ENCODE data around the gene ITGB2. TPM values are rescaled to one million over a fixed set of nuclear protein-coding genes. Genes with fewer than 3 reads are reported as not detected.

ITGB2 gene
- total RNA-seq, 1 donor from 2014 or later, result 292 TPM

- no peaks in the 10 kb centered on the region for H3K27me3 Mint-ChIP-seq (ENCODE audit: insufficient read depth)
- no peaks in the 10 kb centered on the region for H3K9me3 Mint-ChIP-seq
- DNase-seq (ENCODE audit: low spot score), result no peak
- H3K4me1 Mint-ChIP-seq (ENCODE audit: low read depth), result peaks cover 31% of the 10 kb centered on the region
- no peak overlapping the region for H3K27ac Mint-ChIP-seq
- peaks cover 44% of the 10 kb centered on the region for H3K36me3 Mint-ChIP-seq (ENCODE audit: low read depth)
- no peak overlapping the region for H3K4me3 Mint-ChIP-seq
- intact Hi-C loops (cut with micrococcal nuclease), result loop anchor here (1.0 kb wide), 1 partner anchor 13 kb away; no protein-coding TSS in a partner anchor
These were observed 65.1 kb downstream of the ITGB2 start for GRCh38 chr21:44855572-44855971.

GRCh38 chr21:44854664-44855446 is 65.8 kb downstream of the ITGB2 start:
- intact Hi-C loops (cut with micrococcal nuclease), result loop anchor here (1.0 kb wide), 1 partner anchor 13 kb away; no protein-coding TSS in a partner anchor
- DNase-seq (ENCODE audit: low spot score), result no peak
- no peaks in the 10 kb centered on the region for H3K27me3 Mint-ChIP-seq (ENCODE audit: insufficient read depth)
- no peak overlapping the region for H3K4me3 Mint-ChIP-seq
- H3K36me3 Mint-ChIP-seq (ENCODE audit: low read depth), result peaks cover 43% of the 10 kb centered on the region
- H3K4me1 Mint-ChIP-seq (ENCODE audit: low read depth), result peaks cover 31% of the 10 kb centered on the region
- peak overlapping the region; percentile 43 for H3K27ac Mint-ChIP-seq
- H3K9me3 Mint-ChIP-seq, result no peaks in the 10 kb centered on the region

GRCh38 chr21:44854391-44854663 is 66.4 kb downstream of the ITGB2 start:
- no peaks in the 10 kb centered on the region for H3K27me3 Mint-ChIP-seq (ENCODE audit: insufficient read depth)
- no peak for DNase-seq (ENCODE audit: low spot score)
- H3K36me3 Mint-ChIP-seq (ENCODE audit: low read depth), result peaks cover 40% of the 10 kb centered on the region
- H3K27ac Mint-ChIP-seq, result peak overlapping the region; percentile 43
- H3K4me1 Mint-ChIP-seq (ENCODE audit: low read depth), result peaks cover 31% of the 10 kb centered on the region
- no peak overlapping the region for H3K4me3 Mint-ChIP-seq
- intact Hi-C loops (cut with micrococcal nuclease), result no loop called here
- H3K9me3 Mint-ChIP-seq, result no peaks in the 10 kb centered on the region

- H3K4me1 Mint-ChIP-seq (ENCODE audit: low read depth), result peaks cover 31% of the 10 kb centered on the region
- intact Hi-C loops (cut with micrococcal nuclease), result no loop called here
- H3K36me3 Mint-ChIP-seq (ENCODE audit: low read depth), result peaks cover 36% of the 10 kb centered on the region
- no peak overlapping the region for H3K4me3 Mint-ChIP-seq
- H3K27ac Mint-ChIP-seq, result peak overlapping the region; percentile 4
- H3K9me3 Mint-ChIP-seq, result no peaks in the 10 kb centered on the region
- DNase-seq (ENCODE audit: low spot score), result no peak
- H3K27me3 Mint-ChIP-seq (ENCODE audit: insufficient read depth), result no peaks in the 10 kb centered on the region
These were observed 66.9 kb downstream of the ITGB2 start for GRCh38 chr21:44853601-44854390.

GRCh38 chr21:44850905-44851657 is 69.6 kb downstream of the ITGB2 start:
- no peaks in the 10 kb centered on the region for H3K9me3 Mint-ChIP-seq
- peaks cover 31% of the 10 kb centered on the region for H3K36me3 Mint-ChIP-seq (ENCODE audit: low read depth)
- peak overlapping the region; percentile 56 for H3K27ac Mint-ChIP-seq
- intact Hi-C loops (cut with micrococcal nuclease), result no loop called here
- DNase-seq (ENCODE audit: low spot score), result no peak
- H3K4me1 Mint-ChIP-seq (ENCODE audit: low read depth), result peaks cover 40% of the 10 kb centered on the region
- no peaks in the 10 kb centered on the region for H3K27me3 Mint-ChIP-seq (ENCODE audit: insufficient read depth)
- no peak overlapping the region for H3K4me3 Mint-ChIP-seq

GRCh38 chr21:44850208-44850800 is 70.4 kb downstream of the ITGB2 start:
- no peak for DNase-seq (ENCODE audit: low spot score)
- Mint-ChIP-seq H3K27ac (no peak overlapping the region), H3K9me3 (no peaks in the 10 kb centered on the region), H3K27me3 (ENCODE audit: insufficient read depth) (no peaks in the 10 kb centered on the region), H3K36me3 (ENCODE audit: low read depth) (peaks cover 28% of the 10 kb centered on the region), H3K4me1 (ENCODE audit: low read depth) (peaks cover 40% of the 10 kb centered on the region), H3K4me3 (no peak overlapping the region)
- intact Hi-C loops (cut with micrococcal nuclease), result no loop called here

GRCh38 chr21:44849616-44850130 is 71.0 kb downstream of the ITGB2 start:
- no peak for DNase-seq (ENCODE audit: low spot score)
- Mint-ChIP-seq H3K27me3 (ENCODE audit: insufficient read depth) (no peaks in the 10 kb centered on the region), H3K27ac (no peak overlapping the region), H3K4me3 (no peak overlapping the region), H3K36me3 (ENCODE audit: low read depth) (peaks cover 23% of the 10 kb centered on the region), H3K9me3 (no peaks in the 10 kb centered on the region), H3K4me1 (ENCODE audit: low read depth) (peaks cover 34% of the 10 kb centered on the region)
- intact Hi-C loops (cut with micrococcal nuclease), result no loop called here

DNA sequence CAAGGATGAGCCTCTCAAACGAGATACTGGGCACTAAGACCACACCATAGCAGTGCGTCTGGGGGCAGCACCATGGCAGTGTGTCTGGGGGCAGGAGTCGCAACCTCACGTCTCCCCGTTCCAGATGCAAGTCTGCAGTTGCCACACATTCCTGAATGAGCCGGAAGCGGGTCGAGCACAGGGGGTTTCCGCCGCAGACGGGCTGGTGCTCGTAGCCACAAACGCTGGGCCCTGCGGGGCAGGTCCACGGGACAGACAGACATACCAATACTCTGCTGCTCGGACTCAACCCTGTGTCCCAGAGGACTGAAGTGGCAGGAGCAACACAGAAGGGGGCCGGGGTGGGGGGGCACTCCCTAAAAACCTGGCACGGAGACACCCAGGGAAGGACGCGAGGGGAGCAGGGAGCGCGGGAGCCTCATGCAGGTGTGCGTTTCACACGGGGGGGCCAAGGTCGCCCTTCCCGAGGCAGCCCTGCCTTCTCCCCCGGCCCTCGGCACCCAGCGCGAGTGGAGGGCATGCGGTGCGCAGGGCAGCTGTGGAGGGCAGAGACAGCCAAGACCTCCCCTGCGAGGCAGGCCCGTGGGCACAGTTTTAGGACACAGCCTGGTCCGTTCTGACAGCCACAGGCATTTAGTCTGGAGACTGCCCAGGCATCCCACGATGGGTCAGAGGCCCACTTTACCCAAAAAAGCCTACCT is 71.7 kb downstream of the ITGB2 start:
- Mint-ChIP-seq H3K9me3 (no peaks in the 10 kb centered on the region), H3K4me3 (no peak overlapping the region), H3K27ac (no peak overlapping the region), H3K4me1 (ENCODE audit: low read depth) (peaks cover 27% of the 10 kb centered on the region), H3K27me3 (ENCODE audit: insufficient read depth) (peaks cover 1% of the 10 kb centered on the region), H3K36me3 (ENCODE audit: low read depth) (peaks cover 16% of the 10 kb centered on the region)
- no peak for DNase-seq (ENCODE audit: low spot score)
- intact Hi-C loops (cut with micrococcal nuclease), result no loop called here

- H3K27ac Mint-ChIP-seq, result peak overlapping the region; percentile 48
- H3K27me3 Mint-ChIP-seq (ENCODE audit: insufficient read depth), result peaks cover 5% of the 10 kb centered on the region
- intact Hi-C loops (cut with micrococcal nuclease), result loop anchor here (2.0 kb wide), 2 partner anchors 29 to 47 kb away; partner anchors contain the start of genes SUMO3 and UBE2G2
- H3K36me3 Mint-ChIP-seq (ENCODE audit: low read depth), result peaks cover 12% of the 10 kb centered on the region
- H3K4me3 Mint-ChIP-seq, result no peak overlapping the region
- peaks cover 26% of the 10 kb centered on the region for H3K4me1 Mint-ChIP-seq (ENCODE audit: low read depth)
- no peak for DNase-seq (ENCODE audit: low spot score)
- H3K9me3 Mint-ChIP-seq, result no peaks in the 10 kb centered on the region
These were observed 73.2 kb downstream of the ITGB2 start for GRCh38 chr21:44847261-44848056.

DNA sequence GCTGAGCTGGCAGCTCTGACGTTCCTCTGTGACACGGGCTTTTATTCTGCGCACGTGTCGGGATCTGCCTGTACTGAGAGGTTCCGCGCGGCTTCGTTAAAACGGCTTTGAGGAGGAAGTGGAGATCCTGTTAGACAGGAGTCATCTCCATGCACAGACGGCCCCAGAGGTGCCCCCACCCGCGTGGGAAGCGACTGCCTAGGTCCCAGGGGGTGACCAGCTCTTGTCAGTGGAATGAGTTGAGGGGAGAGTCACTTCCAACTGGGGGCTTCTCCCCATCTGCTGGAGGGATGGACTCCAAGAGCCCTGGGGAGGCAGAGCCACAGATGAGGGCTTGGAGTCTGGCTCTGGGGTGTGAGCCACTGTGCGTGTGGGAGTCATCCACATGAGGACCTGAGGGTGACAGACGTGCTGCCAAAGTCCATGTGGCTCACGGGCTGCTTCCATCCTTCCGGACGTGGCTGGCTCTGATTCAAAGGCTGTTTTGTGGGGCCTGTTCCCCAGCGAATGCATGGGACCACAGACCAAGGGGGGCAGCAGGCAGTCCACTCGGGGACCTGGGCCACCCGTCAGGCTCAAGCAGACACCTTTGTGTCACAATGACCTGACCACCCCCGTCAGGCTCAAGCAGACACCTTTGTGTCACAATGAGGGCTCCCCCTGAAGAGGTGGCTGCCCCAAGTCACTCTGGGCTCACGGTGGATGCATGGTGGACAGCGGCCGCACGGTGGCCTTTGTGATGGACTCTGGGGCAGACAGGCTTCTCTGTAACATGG is 74.0 kb downstream of the ITGB2 start:
- no peaks in the 10 kb centered on the region for H3K9me3 Mint-ChIP-seq
- H3K27ac Mint-ChIP-seq, result peak overlapping the region; percentile 11
- peaks cover 18% of the 10 kb centered on the region for H3K4me1 Mint-ChIP-seq (ENCODE audit: low read depth)
- peak overlapping the region; percentile 65 for H3K4me3 Mint-ChIP-seq
- peak; percentile 25 for DNase-seq (ENCODE audit: low spot score)
- intact Hi-C loops (cut with micrococcal nuclease), result loop anchor here (1.0 to 2.0 kb wide), 3 partner anchors 26 to 46 kb away; partner anchors contain the start of genes SUMO3 and UBE2G2
- H3K36me3 Mint-ChIP-seq (ENCODE audit: low read depth), result peaks cover 12% of the 10 kb centered on the region
- H3K27me3 Mint-ChIP-seq (ENCODE audit: insufficient read depth), result peaks cover 5% of the 10 kb centered on the region

DNA sequence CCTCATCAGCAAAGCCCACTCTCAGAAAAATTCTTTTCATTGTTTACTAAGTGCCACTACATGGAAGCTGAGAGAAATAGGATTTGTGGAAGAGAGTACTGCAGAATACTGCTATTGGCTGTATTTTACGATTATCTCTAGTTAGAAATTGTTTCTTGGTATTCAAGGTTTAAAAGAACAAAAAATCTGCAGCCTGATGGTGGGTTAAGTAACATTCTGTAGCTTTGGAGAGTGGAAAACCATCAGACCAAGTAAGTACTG is 74.5 kb downstream of the ITGB2 start:
- peak overlapping the region; percentile 11 for H3K27ac Mint-ChIP-seq
- DNase-seq (ENCODE audit: low spot score), result no peak
- no peaks in the 10 kb centered on the region for H3K9me3 Mint-ChIP-seq
- intact Hi-C loops (cut with micrococcal nuclease), result loop anchor here (1.0 to 2.0 kb wide), 3 partner anchors 26 to 45 kb away; partner anchors contain the start of genes SUMO3 and UBE2G2
- H3K4me3 Mint-ChIP-seq, result peak overlapping the region; percentile 65
- peaks cover 13% of the 10 kb centered on the region for H3K4me1 Mint-ChIP-seq (ENCODE audit: low read depth)
- H3K27me3 Mint-ChIP-seq (ENCODE audit: insufficient read depth), result peaks cover 5% of the 10 kb centered on the region
- H3K36me3 Mint-ChIP-seq (ENCODE audit: low read depth), result peaks cover 12% of the 10 kb centered on the region
